GM12891 (cell line): ENCODE results near the gene HCFC1.

Source experiments
- POLR2A ChIP-seq: IDR thresholded peaks from 2 replicates; pipeline ENCODE4 v1.6.1; 2011; ENCODE audit warnings: low read depth, low read length, control low read depth
- POLR2AphosphoS5 ChIP-seq: IDR thresholded peaks from 2 replicates; pipeline ENCODE4 v1.6.1; 2011; ENCODE audit warnings: low read depth, low read length, control low read depth
- POU2F2 ChIP-seq: IDR thresholded peaks from 2 replicates; pipeline ENCODE4 v1.6.1; 2011; ENCODE audit warnings: low read depth, mild to moderate bottlenecking, control low read depth, low read length, moderate library complexity
- SPI1 ChIP-seq: IDR thresholded peaks from 2 replicates; pipeline ENCODE4 v1.6.1; 2011; ENCODE audit warnings: low read depth, low read length, control low read depth
- TAF1 ChIP-seq: IDR thresholded peaks from 2 replicates; pipeline ENCODE4 v1.6.1; 2011; ENCODE audit warnings: low read depth, low read length, control low read depth

DNA sequence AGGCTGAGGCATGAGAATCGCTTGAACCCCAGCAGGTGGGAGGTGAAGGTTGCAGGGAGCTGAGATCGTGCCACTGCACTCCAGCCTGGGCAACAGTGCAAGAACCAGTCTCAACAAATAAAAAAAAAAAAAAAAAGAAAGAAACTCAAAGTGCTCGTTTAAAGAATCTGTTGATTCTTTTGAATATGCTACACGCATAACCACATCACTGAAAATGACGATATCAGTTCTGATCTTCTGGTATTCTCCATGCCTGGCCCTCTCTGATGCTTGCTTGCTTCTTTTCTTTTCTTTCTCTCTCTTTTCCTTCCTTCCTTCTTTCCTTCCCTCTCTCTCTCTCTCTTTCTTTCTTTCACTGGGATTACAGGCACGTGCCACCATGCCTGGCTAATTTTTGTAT lies 59.8 kb downstream of the HCFC1 start:
- TF ChIP-seq POLR2A (no peak), TAF1 (no peak), POLR2AphosphoS5 (no peak), SPI1 (no peak), POU2F2 (no peak)
